RPMI7951 (cell line): ENCODE measurements around the gene KRT85. TPM values are rescaled to one million over a fixed set of nuclear protein-coding genes. Genes with fewer than 3 reads are reported as not detected.

Source experiments
- total RNA-seq: library from RNA; depleted of rRNA; stranded (reverse); fragments of >200 nt; shearing (Covaris generic); gene quantifications from 2 replicates; pipeline ENCODE4 v1.2.3, GENCODE V29; 2014; rRNA removed

The KRT85 gene
- total RNA-seq, 1 experiment from 2014 or later, result not detected

Other genes with a start within 250 kb of the KRT85 start
- gene KRT80, start 175.5 kb downstream of the KRT85 start, total RNA-seq, result 1.3 and 2.1 TPM in 2 replicates
- 0.68 and 2.3 TPM in 2 replicates for gene KRT7, start 134.2 kb downstream of the KRT85 start, total RNA-seq
- gene KRT86, start 92.8 kb downstream of the KRT85 start, total RNA-seq, result 0.10 and 0.48 TPM in 2 replicates
- 0.72 and 0.88 TPM in 2 replicates for gene KRT81, start 75.9 kb downstream of the KRT85 start, total RNA-seq
- gene KRT83, start 46.1 kb downstream of the KRT85 start, total RNA-seq, result not detected in 2 replicates
- not detected in 2 replicates for gene KRT84, start 18.2 kb upstream of the KRT85 start, total RNA-seq
- not detected in 2 replicates for gene KRT82, start 38.9 kb upstream of the KRT85 start, total RNA-seq
- gene KRT75, start 66.9 kb upstream of the KRT85 start, total RNA-seq, result not detected in 2 replicates
- gene KRT6B, start 84.7 kb upstream of the KRT85 start, total RNA-seq, result not detected in 2 replicates
- not detected in 2 replicates for gene KRT6C, start 106.3 kb upstream of the KRT85 start, total RNA-seq
- not detected in 2 replicates for gene KRT6A, start 125.8 kb upstream of the KRT85 start, total RNA-seq
- not detected in 2 replicates for gene KRT5, start 152.9 kb upstream of the KRT85 start, total RNA-seq
- not detected in 2 replicates for gene KRT71, start 185.7 kb upstream of the KRT85 start, total RNA-seq
- not detected in 2 replicates for gene KRT74, start 206.4 kb upstream of the KRT85 start, total RNA-seq
- not detected in 2 replicates for gene KRT72, start 234.0 kb upstream of the KRT85 start, total RNA-seq